Activated CD4-positive, alpha-beta T cell treated with anti-CD3 and anti-CD28 coated beads, Interleukin-2, amount 10 ng/mL, durations not matched to agents 7 days and 5 days (primary cell): ENCODE measurements around the gene TMEM236. TPM values are rescaled to one million over a fixed set of nuclear protein-coding genes. Genes with fewer than 3 reads are reported as not detected.

Experiments used
- CTCF ChIA-PET: fragments of 350-600 bp; sonication (Branson Sonifier 250); formaldehyde crosslinking; loops from one replicate; lab custom pipeline; 2021; ENCODE audit warnings: antibody characterized with exemption; lab: Charles Lee
- POLR2A ChIA-PET: fragments of 350-600 bp; sonication (Branson Sonifier 250); formaldehyde crosslinking; loops from one replicate; lab custom pipeline; 2021; ENCODE audit warnings: antibody characterized with exemption; lab: Charles Lee
- DNase-seq: peaks from one replicate; pipeline ENCODE4 v3.0.0-alpha.2; 2020
- H3K27ac Mint-ChIP-seq: one replicate; pipeline ENCODE4 v1.8.0; 2021; ENCODE audit warnings: mild to moderate bottlenecking, moderate library complexity, mixed read lengths
- H3K27me3 Mint-ChIP-seq: one replicate; pipeline ENCODE4 v1.8.0; 2021; ENCODE audit warnings: mixed read lengths
- H3K36me3 Mint-ChIP-seq: one replicate; pipeline ENCODE4 v1.8.0; 2021; ENCODE audit warnings: low read depth, mixed read lengths
- H3K4me1 Mint-ChIP-seq: one replicate; pipeline ENCODE4 v1.8.0; 2021; ENCODE audit warnings: mixed read lengths
- H3K4me3 Mint-ChIP-seq: one replicate; pipeline ENCODE4 v1.8.0; 2021; ENCODE audit warnings: mild to moderate bottlenecking, moderate library complexity, mixed read lengths
- H3K9me3 Mint-ChIP-seq: one replicate; pipeline ENCODE4 v1.8.0; 2021; ENCODE audit warnings: mixed read lengths
- total RNA-seq, 2 experiments: library from RNA; stranded (reverse); gene quantifications; one replicate each; pipeline ENCODE4 v1.2.3, GENCODE V29; 2021

The TMEM236 gene
- total RNA-seq, 2 experiments from 2014 or later: 0.04 TPM; not detected in 1

- CTCF ChIA-PET: no interaction called here
- H3K4me3 Mint-ChIP-seq: no peak overlapping the region
- DNase-seq: no peak
- H3K27ac Mint-ChIP-seq: no peak overlapping the region
- H3K36me3 Mint-ChIP-seq: no peaks in the 10 kb centered on the region
- no peaks in the 10 kb centered on the region for H3K9me3 Mint-ChIP-seq
- no peaks in the 10 kb centered on the region for H3K27me3 Mint-ChIP-seq
- POLR2A ChIA-PET: no interaction called here
- peaks cover 2% of the 10 kb centered on the region for H3K4me1 Mint-ChIP-seq
Measured at GRCh38 chr10:17749890-17750289, 2.1 kb upstream of the TMEM236 start.

- H3K4me3 Mint-ChIP-seq: peak overlapping the region; percentile 12
- peaks cover 2% of the 10 kb centered on the region for H3K9me3 Mint-ChIP-seq
- no peaks in the 10 kb centered on the region for H3K27me3 Mint-ChIP-seq
- ChIA-PET POLR2A (no interaction called here), CTCF (no interaction called here)
- peaks cover 5% of the 10 kb centered on the region for H3K4me1 Mint-ChIP-seq
- peak; percentile 13 for DNase-seq
- H3K36me3 Mint-ChIP-seq: no peaks in the 10 kb centered on the region
- peak overlapping the region; percentile 36 for H3K27ac Mint-ChIP-seq
Measured at GRCh38 chr10:17756557-17757217, 4.7 kb downstream of the TMEM236 start.

GRCh38 chr10:17758200-17758599 is 6.2 kb downstream of the TMEM236 start:
- POLR2A ChIA-PET: no interaction called here
- H3K36me3 Mint-ChIP-seq: no peaks in the 10 kb centered on the region

GRCh38 chr10:17758896-17759295 is 6.9 kb downstream of the TMEM236 start:
- CTCF ChIA-PET: no interaction called here

More at GRCh38 chr10:17758200-17758599, 6.2 kb downstream of the TMEM236 start:
- Mint-ChIP-seq H3K27me3 (no peaks in the 10 kb centered on the region), H3K4me3 (no peak overlapping the region), H3K27ac (no peak overlapping the region), H3K4me1 (peaks cover 5% of the 10 kb centered on the region), H3K9me3 (peaks cover 2% of the 10 kb centered on the region)
- no peak for DNase-seq
- CTCF ChIA-PET: no interaction called here

GRCh38 chr10:17764142-17764541 is 12.1 kb downstream of the TMEM236 start:
- Mint-ChIP-seq H3K4me1 (no peaks in the 10 kb centered on the region), H3K4me3 (no peak overlapping the region), H3K27me3 (peaks cover 4% of the 10 kb centered on the region), H3K9me3 (peaks cover 2% of the 10 kb centered on the region), H3K36me3 (no peaks in the 10 kb centered on the region), H3K27ac (no peak overlapping the region)
- DNase-seq: no peak
- ChIA-PET POLR2A (no interaction called here), CTCF (no interaction called here)

More at GRCh38 chr10:17758896-17759295, 6.9 kb downstream of the TMEM236 start:
- H3K9me3 Mint-ChIP-seq: peaks cover 2% of the 10 kb centered on the region
- no peaks in the 10 kb centered on the region for H3K27me3 Mint-ChIP-seq
- H3K4me1 Mint-ChIP-seq: peaks cover 5% of the 10 kb centered on the region
- DNase-seq: no peak
- H3K27ac Mint-ChIP-seq: no peak overlapping the region
- no peak overlapping the region for H3K4me3 Mint-ChIP-seq
- POLR2A ChIA-PET: no interaction called here
- no peaks in the 10 kb centered on the region for H3K36me3 Mint-ChIP-seq

GRCh38 chr10:17765602-17766001 is 13.6 kb downstream of the TMEM236 start:
- CTCF ChIA-PET: no interaction called here

GRCh38 chr10:17766731-17767130 is 14.7 kb downstream of the TMEM236 start:
- POLR2A ChIA-PET: no interaction called here
- no peak for DNase-seq
- H3K9me3 Mint-ChIP-seq: no peaks in the 10 kb centered on the region
- no peaks in the 10 kb centered on the region for H3K4me1 Mint-ChIP-seq
- H3K27me3 Mint-ChIP-seq: peaks cover 5% of the 10 kb centered on the region
- no peak overlapping the region for H3K27ac Mint-ChIP-seq
- CTCF ChIA-PET: no interaction called here
- no peak overlapping the region for H3K4me3 Mint-ChIP-seq
- no peaks in the 10 kb centered on the region for H3K36me3 Mint-ChIP-seq

More at GRCh38 chr10:17765602-17766001, 13.6 kb downstream of the TMEM236 start:
- no peaks in the 10 kb centered on the region for H3K4me1 Mint-ChIP-seq
- H3K4me3 Mint-ChIP-seq: no peak overlapping the region
- H3K36me3 Mint-ChIP-seq: no peaks in the 10 kb centered on the region
- no peak for DNase-seq
- peaks cover 2% of the 10 kb centered on the region for H3K9me3 Mint-ChIP-seq
- H3K27me3 Mint-ChIP-seq: peaks cover 5% of the 10 kb centered on the region
- POLR2A ChIA-PET: no interaction called here
- H3K27ac Mint-ChIP-seq: no peak overlapping the region

GRCh38 chr10:17768496-17768895 is 16.5 kb downstream of the TMEM236 start:
- Mint-ChIP-seq H3K9me3 (no peaks in the 10 kb centered on the region), H3K4me1 (no peaks in the 10 kb centered on the region), H3K36me3 (no peaks in the 10 kb centered on the region), H3K27me3 (peaks cover 5% of the 10 kb centered on the region), H3K27ac (no peak overlapping the region), H3K4me3 (no peak overlapping the region)
- no peak for DNase-seq
- POLR2A ChIA-PET: no interaction called here
- CTCF ChIA-PET: no interaction called here

- no peaks in the 10 kb centered on the region for H3K36me3 Mint-ChIP-seq
- no peaks in the 10 kb centered on the region for H3K4me1 Mint-ChIP-seq
- CTCF ChIA-PET: no interaction called here
- DNase-seq: no peak
- H3K4me3 Mint-ChIP-seq: no peak overlapping the region
- H3K27me3 Mint-ChIP-seq: peaks cover 5% of the 10 kb centered on the region
- POLR2A ChIA-PET: no interaction called here
- no peak overlapping the region for H3K27ac Mint-ChIP-seq
- no peaks in the 10 kb centered on the region for H3K9me3 Mint-ChIP-seq
Measured at GRCh38 chr10:17768957-17769356, 17.0 kb downstream of the TMEM236 start.

- ChIA-PET POLR2A (no interaction called here), CTCF (no interaction called here)
- no peak overlapping the region for H3K4me3 Mint-ChIP-seq
- no peaks in the 10 kb centered on the region for H3K36me3 Mint-ChIP-seq
- DNase-seq: no peak
- H3K9me3 Mint-ChIP-seq: no peaks in the 10 kb centered on the region
- H3K4me1 Mint-ChIP-seq: no peaks in the 10 kb centered on the region
- peaks cover 5% of the 10 kb centered on the region for H3K27me3 Mint-ChIP-seq
- H3K27ac Mint-ChIP-seq: no peak overlapping the region
Measured at GRCh38 chr10:17771017-17771416, 19.0 kb downstream of the TMEM236 start.

GRCh38 chr10:17779784-17780183 is 27.8 kb downstream of the TMEM236 start:
- Mint-ChIP-seq H3K27ac (no peak overlapping the region), H3K27me3 (no peaks in the 10 kb centered on the region), H3K4me3 (no peak overlapping the region), H3K9me3 (no peaks in the 10 kb centered on the region), H3K4me1 (no peaks in the 10 kb centered on the region), H3K36me3 (no peaks in the 10 kb centered on the region)
- POLR2A ChIA-PET: no interaction called here
- DNase-seq: no peak
- CTCF ChIA-PET: no interaction called here

- no peaks in the 10 kb centered on the region for H3K9me3 Mint-ChIP-seq
- no peaks in the 10 kb centered on the region for H3K27me3 Mint-ChIP-seq
- no peak overlapping the region for H3K27ac Mint-ChIP-seq
- H3K4me3 Mint-ChIP-seq: no peak overlapping the region
- DNase-seq: no peak
- ChIA-PET CTCF (no interaction called here), POLR2A (no interaction called here)
- no peaks in the 10 kb centered on the region for H3K36me3 Mint-ChIP-seq
- no peaks in the 10 kb centered on the region for H3K4me1 Mint-ChIP-seq
Measured at GRCh38 chr10:17780727-17781126, 28.7 kb downstream of the TMEM236 start.

- Mint-ChIP-seq H3K9me3 (no peaks in the 10 kb centered on the region), H3K36me3 (no peaks in the 10 kb centered on the region), H3K4me1 (no peaks in the 10 kb centered on the region), H3K27me3 (no peaks in the 10 kb centered on the region), H3K27ac (no peak overlapping the region), H3K4me3 (no peak overlapping the region)
- CTCF ChIA-PET: interaction anchor here (0.6 kb wide), 1 partner anchor 273 kb away, joined by 3 read pairs; no protein-coding TSS in a partner anchor
- no peak for DNase-seq
- POLR2A ChIA-PET: no interaction called here
Measured at GRCh38 chr10:17781856-17782255, 29.9 kb downstream of the TMEM236 start.
